H9 (cell line): ENCODE data around the gene CRELD2. TPM values are rescaled to one million over a fixed set of nuclear protein-coding genes. Genes with fewer than 3 reads are reported as not detected.

Experiments
- DNase-seq: peaks from one replicate; pipeline ENCODE4 v3.0.0-alpha.2; 2017
- H2AFZ ChIP-seq: one replicate; pipeline ENCODE4 v1.6.1; 2013; ENCODE audit warnings: mild to moderate bottlenecking, low read length, control low read depth, moderate library complexity
- H2AK5ac ChIP-seq: 2 replicates; pipeline ENCODE4 v1.6.1; 2013; ENCODE audit warnings: low read length, control low read depth, mixed read lengths; ENCODE audit not compliant: insufficient read length
- H2BK120ac ChIP-seq: one replicate; pipeline ENCODE4 v1.6.1; 2013; ENCODE audit warnings: low read depth, mild to moderate bottlenecking, low read length, control low read depth, inconsistent platforms; ENCODE audit not compliant: poor library complexity, severe bottlenecking
- H2BK12ac ChIP-seq: 2 replicates; pipeline ENCODE4 v1.6.1; 2013; ENCODE audit warnings: low read length, control low read depth, mixed read lengths, low read depth; ENCODE audit not compliant: insufficient read length
- H2BK15ac ChIP-seq: 2 replicates; pipeline ENCODE4 v1.6.1; 2013; ENCODE audit warnings: low read depth, low read length, control low read depth
- H2BK20ac ChIP-seq: one replicate; pipeline ENCODE4 v1.6.1; 2013; ENCODE audit warnings: low read depth, mild to moderate bottlenecking, low read length, control low read depth, inconsistent platforms; ENCODE audit not compliant: poor library complexity, severe bottlenecking
- H2BK5ac ChIP-seq: 2 replicates; pipeline ENCODE4 v1.6.1; 2013; ENCODE audit warnings: low read length, control low read depth, mixed read lengths; ENCODE audit not compliant: insufficient read length
- H3K14ac ChIP-seq: 2 replicates; pipeline ENCODE4 v1.6.1; 2013; ENCODE audit warnings: low read length, control low read depth; ENCODE audit not compliant: insufficient read depth
- H3K18ac ChIP-seq: 2 replicates; pipeline ENCODE4 v1.6.1; 2013; ENCODE audit warnings: low read depth, mild to moderate bottlenecking, mixed read lengths, low read length, control low read depth; ENCODE audit not compliant: insufficient read length
- H3K23ac ChIP-seq: 2 replicates; pipeline ENCODE4 v1.6.1; 2013; ENCODE audit warnings: low read length, control low read depth, mixed read lengths, low read depth; ENCODE audit not compliant: insufficient read length
- H3K23me2 ChIP-seq: 2 replicates; pipeline ENCODE4 v1.6.1; 2013; ENCODE audit warnings: low read depth, mild to moderate bottlenecking, mixed read lengths, low read length, control low read depth; ENCODE audit not compliant: insufficient read length, poor library complexity, severe bottlenecking
- H3K27ac ChIP-seq: 2 replicates; pipeline ENCODE4 v1.5.1; 2013; ENCODE audit warnings: low read length, control low read depth, mixed read lengths, low read depth; ENCODE audit not compliant: insufficient read length
- H3K27me3 ChIP-seq: 2 replicates; pipeline ENCODE4 v1.6.1; 2013; ENCODE audit warnings: low read length, control low read depth, inconsistent platforms; ENCODE audit not compliant: insufficient read depth
- H3K4ac ChIP-seq: 2 replicates; pipeline ENCODE4 v1.6.1; 2013; ENCODE audit warnings: low read depth, mild to moderate bottlenecking, control low read depth, inconsistent platforms, low read length, moderate library complexity
- H3K4me1 ChIP-seq: 2 replicates; pipeline ENCODE4 v1.6.1; 2013; ENCODE audit warnings: low read length, control low read depth, inconsistent platforms; ENCODE audit not compliant: insufficient read depth
- H3K4me2 ChIP-seq: 2 replicates; pipeline ENCODE4 v1.6.1; 2013; ENCODE audit warnings: low read length, control low read depth, mixed read lengths; ENCODE audit not compliant: insufficient read length, insufficient read depth
- H3K56ac ChIP-seq: 2 replicates; pipeline ENCODE4 v1.6.1; 2013; ENCODE audit warnings: low read depth, mild to moderate bottlenecking, mixed read lengths, low read length, control low read depth; ENCODE audit not compliant: insufficient read length
- H3K79me1 ChIP-seq: 2 replicates; pipeline ENCODE4 v1.6.1; 2013; ENCODE audit warnings: low read depth, mild to moderate bottlenecking, moderate library complexity, low read length, control low read depth, inconsistent platforms; ENCODE audit not compliant: insufficient read depth, poor library complexity, severe bottlenecking
- H3K79me2 ChIP-seq: 2 replicates; pipeline ENCODE4 v1.6.1; 2013; ENCODE audit warnings: low read length, control low read depth, inconsistent platforms; ENCODE audit not compliant: insufficient read depth
- H3K9ac ChIP-seq: 2 replicates; pipeline ENCODE4 v1.6.1; 2013; ENCODE audit warnings: low read length, control low read depth, mixed read lengths; ENCODE audit not compliant: insufficient read length; ENCODE audit errors: extremely low read depth
- H3K9me3 ChIP-seq: one replicate; pipeline ENCODE4 v1.6.1; 2013; ENCODE audit warnings: low read depth, low read length, inconsistent platforms; ENCODE audit not compliant: control insufficient read depth
- H3T11ph ChIP-seq: one replicate; pipeline ENCODE4 v1.6.1; 2013; ENCODE audit warnings: mild to moderate bottlenecking, low read length, control low read depth, inconsistent platforms
- H4K20me1 ChIP-seq: one replicate; pipeline ENCODE4 v1.6.1; 2013; ENCODE audit not compliant: control insufficient read depth, insufficient read length, insufficient read depth
- H4K5ac ChIP-seq: 2 replicates; pipeline ENCODE4 v1.6.1; 2013; ENCODE audit warnings: low read depth, mild to moderate bottlenecking, mixed read lengths, low read length, control low read depth; ENCODE audit not compliant: insufficient read length
- H4K8ac ChIP-seq: replicated peaks from 2 replicates; pipeline ENCODE4 v1.6.1; 2013; ENCODE audit warnings: low read length, control low read depth, mixed read lengths, low read depth; ENCODE audit not compliant: insufficient read length
- H4K91ac ChIP-seq: 2 replicates; pipeline ENCODE4 v1.6.1; 2013; ENCODE audit warnings: low read depth, mild to moderate bottlenecking, moderate library complexity, mixed read lengths, low read length, control low read depth; ENCODE audit not compliant: insufficient read length
- H3K27ac Mint-ChIP-seq, 3 experiments: 2 replicates in 2 of 3; 3 replicates in 1 of 3; pipeline ENCODE4 v1.8.0; 2020 to 2021; ENCODE audit warnings: mixed read lengths in 3 of 3, mild to moderate bottlenecking in 1 of 3, moderate library complexity in 1 of 3
- H3K27me3 Mint-ChIP-seq: 2 replicates; pipeline ENCODE4 v1.8.0; 2021; ENCODE audit warnings: low read depth, mild to moderate bottlenecking, moderate library complexity, mixed read lengths
- H3K36me3 Mint-ChIP-seq, 3 experiments: 2 replicates in 2 of 3; 3 replicates in 1 of 3; pipeline ENCODE4 v1.8.0; 2020 to 2021; ENCODE audit warnings: low read depth in 3 of 3, mixed read lengths in 3 of 3; ENCODE audit not compliant: insufficient read depth in 1 of 3
- H3K4me1 Mint-ChIP-seq, 2 experiments: 2 replicates each; pipeline ENCODE4 v1.8.0; 2020; ENCODE audit warnings: mixed read lengths in 2 of 2
- H3K4me3 Mint-ChIP-seq, 2 experiments: 2 replicates in 1 of 2; 3 replicates in 1 of 2; pipeline ENCODE4 v1.8.0; 2020 to 2021; ENCODE audit warnings: mild to moderate bottlenecking in 2 of 2, mixed read lengths in 2 of 2, moderate library complexity in 1 of 2
- H3K9me3 Mint-ChIP-seq, 2 experiments: 2 replicates in 1 of 2; 3 replicates in 1 of 2; pipeline ENCODE4 v1.8.0; 2020; ENCODE audit warnings: mild to moderate bottlenecking in 2 of 2, mixed read lengths in 2 of 2, moderate library complexity in 1 of 2
- CTCF ChIP-seq: fragments of 200-600 bp; sonication (generic); conservative IDR thresholded peaks from 3 replicates; pipeline ENCODE4 v1.8.0; 2021; ENCODE audit warnings: antibody characterized with exemption, mild to moderate bottlenecking
- WGBS: extraction: QIAGEN DNeasy Blood & Tissue Kit; methylation state at CpG from one replicate; pipeline ENCODE4 v1.1.7; 2013; ENCODE audit warnings: missing lambda C conversion rate, low lambda C conversion rate, mixed read lengths; ENCODE audit not compliant: insufficient read length; ENCODE audit errors: extremely low coverage; 5-methylcytosine and 5-hydroxymethylcytosine counted together
- total RNA-seq: library from RNA; stranded (reverse); gene quantifications from 2 replicates; pipeline ENCODE4 v1.2.1, GENCODE V29; 2021

Gene CRELD2
- total RNA-seq, 1 experiment from 2014 or later: 34.7 TPM

DNA sequence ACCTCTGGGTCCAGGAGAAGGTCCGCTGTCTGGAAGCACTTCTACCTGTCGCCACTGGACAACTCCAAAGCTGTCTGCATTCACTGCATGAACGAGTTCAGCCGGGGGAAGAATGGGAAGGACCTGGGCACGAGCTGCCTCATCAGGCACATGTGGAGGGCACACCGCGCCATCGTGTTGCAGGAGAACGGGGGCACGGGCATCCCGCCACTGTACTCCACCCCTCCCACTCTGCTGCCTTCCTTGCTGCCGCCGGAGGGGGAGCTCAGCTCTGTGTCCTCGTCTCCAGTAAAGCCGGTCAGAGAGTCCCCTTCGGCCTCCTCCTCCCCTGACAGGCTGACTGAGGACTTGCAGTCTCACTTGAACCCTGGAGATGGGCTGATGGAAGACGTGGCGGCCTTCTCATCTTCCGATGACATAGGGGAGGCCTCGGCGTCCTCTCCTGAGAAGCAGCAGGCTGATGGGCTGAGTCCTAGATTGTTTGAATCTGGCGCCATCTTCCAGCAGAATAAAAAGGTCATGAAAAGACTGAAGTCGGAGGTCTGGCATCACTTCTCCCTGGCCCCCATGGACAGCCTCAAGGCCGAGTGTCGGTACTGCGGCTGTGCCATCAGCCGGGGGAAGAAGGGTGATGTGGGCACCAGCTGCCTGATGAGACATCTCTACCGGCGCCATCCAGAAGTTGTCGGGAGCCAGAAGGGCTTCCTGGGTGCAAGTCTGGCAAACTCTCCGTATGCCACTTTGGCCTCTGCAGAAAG is 33.8 kb upstream of the CRELD2 start:
- Mint-ChIP-seq H3K36me3 (peaks cover 60 to 77% (median 71%) of the 10 kb centered on the region in 3 experiments), H3K27ac (0 out of 7 replicates have a peak overlapping the region, but pooled peaks of 1 of the 3 experiments have one; percentile 23), H3K4me1 (peaks cover 8 to 9% of the 10 kb centered on the region in 2 experiments), H3K4me3 (no peak overlapping the region), H3K9me3 (peaks cover 10 to 19% of the 10 kb centered on the region in 2 experiments), H3K27me3 (no peaks in the 10 kb centered on the region)
- Histone ChIP-seq H2BK12ac (no peak overlapping the region), H4K20me1 (peaks cover 5% of the 10 kb centered on the region), H3K4me2 (no peak overlapping the region), H2BK15ac (no peak overlapping the region), H3K56ac (no peak overlapping the region), H3K4ac (no peak overlapping the region), H2BK5ac (no peak overlapping the region), H2BK20ac (no peak overlapping the region), H3K23me2 (no peaks in the 10 kb centered on the region), H4K8ac (no peak overlapping the region), H3K79me2 (peaks cover 2% of the 10 kb centered on the region; the same call in 1 of the 2 replicates), H3K14ac (no peak overlapping the region), H4K5ac (no peak overlapping the region), H3K4me1 (no peaks in the 10 kb centered on the region; the same call in 1 of the 2 replicates), H2AK5ac (no peak overlapping the region), H3K79me1 (no peaks in the 10 kb centered on the region), H3K23ac (no peak overlapping the region), H3K9ac (no peak overlapping the region), H3K27me3 (no peaks in the 10 kb centered on the region), H3K9me3 (no peaks in the 10 kb centered on the region), H3K18ac (no peak overlapping the region), H2BK120ac (no peak overlapping the region), H2AFZ (no peak overlapping the region), H4K91ac (no peak overlapping the region), H3K27ac (no peak overlapping the region), H3T11ph (no peak overlapping the region)
- WGBS: no CpG with 5 or more reads among the region's 31 CpGs
- TF ChIP-seq CTCF: no peak
- no peak for DNase-seq
